Regular cardiac myocyte (primary cell): Measurements from ENCODE around the gene ATP13A3. TPM values are rescaled to one million over a fixed set of nuclear protein-coding genes. Genes with fewer than 3 reads are reported as not detected.

Source experiments
- total RNA-seq: library from RNA; depleted of rRNA; stranded (reverse); fragments of >200 nt; gene quantifications from 2 replicates; pipeline ENCODE4 v1.2.3, GENCODE V29; 2014

Gene ATP13A3
- total RNA-seq, result 945 and 1,767 TPM in 2 replicates

GRCh38 chr3:194486540-194487288, at the start of gene ATP13A3:
Gene ATP13A3 (minus strand): TSS chr3:194487002. CDS start chr3:194462190, 24,812 bp downstream.

GRCh38 chr3:194399166-194399565, 87.6 kb downstream of the ATP13A3 start, which contains the start of gene GP5:
Gene GP5 (minus strand): TSS chr3:194399266. CDS start chr3:194398282, 984 bp downstream.

GRCh38 chr3:194369522-194370279, 117.1 kb downstream of the ATP13A3 start, which contains the start of gene LRRC15:
Gene LRRC15 (minus strand): TSS chr3:194369743. CDS start chr3:194361043, 8,700 bp downstream.

Other genes with a start within 250 kb of the ATP13A3 start
- not detected in 2 replicates for gene CPN2, start 135.7 kb downstream of the ATP13A3 start, total RNA-seq
- 0.19 and 0.56 TPM in 2 replicates for gene LRRC15, start 117.3 kb downstream of the ATP13A3 start, total RNA-seq
- 0.19 and 1.1 TPM in 2 replicates for gene GP5, start 87.7 kb downstream of the ATP13A3 start, total RNA-seq
- 24.0 and 32.4 TPM in 2 replicates for gene TMEM44, start 146.4 kb upstream of the ATP13A3 start, total RNA-seq
- gene LSG1, start 185.2 kb upstream of the ATP13A3 start, total RNA-seq, result 31.6 and 37.4 TPM in 2 replicates
- gene FAM43A, start 198.9 kb upstream of the ATP13A3 start, total RNA-seq, result 33.4 and 78.9 TPM in 2 replicates